ENCODE data around the gene CLNK. TPM values are rescaled to one million over a fixed set of nuclear protein-coding genes. Genes with fewer than 3 reads are reported as not detected.

The CLNK gene
- total RNA-seq, 2 experiments from 2014 or later: 2.0 TPM; not detected in 1

DNA sequence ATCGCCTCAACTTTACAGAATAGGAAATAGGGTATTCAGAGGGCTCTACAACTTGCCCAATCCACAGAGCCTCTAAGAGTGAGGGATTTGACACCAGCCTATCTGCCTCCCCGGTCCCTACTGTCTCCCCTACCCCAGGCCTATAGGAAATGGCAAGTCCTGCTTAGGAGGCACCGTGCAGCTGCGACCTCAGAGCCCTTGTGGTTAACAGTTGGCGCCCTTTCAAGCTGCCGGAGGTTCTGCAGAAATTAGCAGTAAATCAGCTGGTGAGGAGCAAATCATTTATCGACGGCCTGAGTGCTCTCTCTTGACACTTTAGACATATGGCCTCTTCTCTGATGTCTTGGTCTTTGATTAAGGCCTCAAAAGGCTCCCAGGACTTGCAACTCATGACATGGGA is 96.9 kb downstream of the CLNK start:
- no peak for TF ChIP-seq EZH2phosphoT487 (IDR thresholded peaks at IDR 0.05; ENCODE audit: borderline replicate concordance, low read depth, low read length)
- TF ChIP-seq, protein P1, sequence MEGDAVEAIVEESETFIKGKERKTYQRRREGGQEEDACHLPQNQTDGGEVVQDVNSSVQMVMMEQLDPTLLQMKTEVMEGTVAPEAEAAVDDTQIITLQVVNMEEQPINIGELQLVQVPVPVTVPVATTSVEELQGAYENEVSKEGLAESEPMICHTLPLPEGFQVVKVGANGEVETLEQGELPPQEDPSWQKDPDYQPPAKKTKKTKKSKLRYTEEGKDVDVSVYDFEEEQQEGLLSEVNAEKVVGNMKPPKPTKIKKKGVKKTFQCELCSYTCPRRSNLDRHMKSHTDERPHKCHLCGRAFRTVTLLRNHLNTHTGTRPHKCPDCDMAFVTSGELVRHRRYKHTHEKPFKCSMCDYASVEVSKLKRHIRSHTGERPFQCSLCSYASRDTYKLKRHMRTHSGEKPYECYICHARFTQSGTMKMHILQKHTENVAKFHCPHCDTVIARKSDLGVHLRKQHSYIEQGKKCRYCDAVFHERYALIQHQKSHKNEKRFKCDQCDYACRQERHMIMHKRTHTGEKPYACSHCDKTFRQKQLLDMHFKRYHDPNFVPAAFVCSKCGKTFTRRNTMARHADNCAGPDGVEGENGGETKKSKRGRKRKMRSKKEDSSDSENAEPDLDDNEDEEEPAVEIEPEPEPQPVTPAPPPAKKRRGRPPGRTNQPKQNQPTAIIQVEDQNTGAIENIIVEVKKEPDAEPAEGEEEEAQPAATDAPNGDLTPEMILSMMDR (conservative IDR thresholded peaks at IDR 0.05; ENCODE audit: low read length): no peak
- Histone ChIP-seq H3K36me3 (ENCODE audit: insufficient read depth, low read length) (no peaks in the 10 kb centered on the region), H3K4me2 (ENCODE audit: low read length) (no peak overlapping the region), H4K20me1 (ENCODE audit: insufficient read depth, low read length) (no peaks in the 10 kb centered on the region), H3K9me3 (ENCODE audit: low read length) (no peaks in the 10 kb centered on the region), H3K4me3 (ENCODE audit: low read depth, low read length, poor library complexity, severe bottlenecking) (no peak overlapping the region), H3K4me1 (ENCODE audit: insufficient read depth, low read length, poor library complexity, severe bottlenecking) (no peaks in the 10 kb centered on the region), H3K79me2 (ENCODE audit: insufficient read depth, low read depth, low read length) (no peaks in the 10 kb centered on the region), H3K27ac (ENCODE audit: low read depth, low read length, poor library complexity, severe bottlenecking) (no peak overlapping the region), H3K9me2 (ENCODE audit: insufficient read depth, low read length) (no peaks in the 10 kb centered on the region), H2AFZ (ENCODE audit: low read length) (no peak overlapping the region)
- no TSS peak for BruUV-seq (replicated peaks)
- ChIA-PET POLR2A (no interaction called here), CTCF (ENCODE audit: unreplicated experiment) (no interaction called here)
- DNase-seq (ENCODE audit: low spot score): no peak
- intact Hi-C loops (cut with micrococcal nuclease; ENCODE audit: unreplicated experiment): loop anchor here (10.0 kb wide), 2 partner anchors 307 to 837 kb away; partner anchors contain the start of gene HS3ST1

DNA sequence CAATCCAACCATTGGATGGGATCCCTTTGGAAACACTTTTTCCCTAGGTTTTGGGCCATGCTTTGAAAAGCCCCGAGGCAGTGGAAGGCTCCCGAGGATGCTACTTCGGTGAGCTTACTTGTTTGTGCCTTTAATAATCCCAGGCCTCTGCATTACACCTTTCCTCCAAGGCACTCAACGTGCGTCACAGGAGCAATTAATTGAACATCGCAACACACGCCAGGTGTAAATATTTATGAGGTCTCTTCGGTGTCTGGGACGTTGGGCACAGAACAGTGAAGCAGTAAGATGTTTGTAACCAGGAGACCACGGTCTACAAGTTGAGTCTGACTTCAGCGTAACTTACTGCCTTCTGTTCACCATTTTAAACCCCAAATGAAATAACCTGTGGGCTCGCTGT is 97.3 kb downstream of the CLNK start:
- CTCF ChIA-PET (ENCODE audit: unreplicated experiment): no interaction called here
- H4K20me1 ChIP-seq (ENCODE audit: insufficient read depth, low read length): no peaks in the 10 kb centered on the region
- H3K4me3 ChIP-seq (ENCODE audit: low read depth, low read length, poor library complexity, severe bottlenecking): no peak overlapping the region
- no peak overlapping the region for H3K27ac ChIP-seq (ENCODE audit: low read depth, low read length, poor library complexity, severe bottlenecking)
- no peaks in the 10 kb centered on the region for H3K9me2 ChIP-seq (ENCODE audit: insufficient read depth, low read length)
- TF ChIP-seq, protein P1 (conservative IDR thresholded peaks at IDR 0.05; ENCODE audit: low read length): no peak
- TF ChIP-seq EZH2phosphoT487 (IDR thresholded peaks at IDR 0.05; ENCODE audit: borderline replicate concordance, low read depth, low read length): no peak
- no peaks in the 10 kb centered on the region for H3K79me2 ChIP-seq (ENCODE audit: insufficient read depth, low read depth, low read length)
- H2AFZ ChIP-seq (ENCODE audit: low read length): no peak overlapping the region
- no peaks in the 10 kb centered on the region for H3K36me3 ChIP-seq (ENCODE audit: insufficient read depth, low read length)
- intact Hi-C loops (cut with micrococcal nuclease; ENCODE audit: unreplicated experiment): loop anchor here (10.0 kb wide), 2 partner anchors 308 to 838 kb away; partner anchors contain the start of gene HS3ST1
- H3K4me2 ChIP-seq (ENCODE audit: low read length): no peak overlapping the region
- POLR2A ChIA-PET: no interaction called here
- DNase-seq (ENCODE audit: low spot score): no peak
- no TSS peak for BruUV-seq (replicated peaks)
- no peaks in the 10 kb centered on the region for H3K4me1 ChIP-seq (ENCODE audit: insufficient read depth, low read length, poor library complexity, severe bottlenecking)
- no peaks in the 10 kb centered on the region for H3K9me3 ChIP-seq (ENCODE audit: low read length)

DNA sequence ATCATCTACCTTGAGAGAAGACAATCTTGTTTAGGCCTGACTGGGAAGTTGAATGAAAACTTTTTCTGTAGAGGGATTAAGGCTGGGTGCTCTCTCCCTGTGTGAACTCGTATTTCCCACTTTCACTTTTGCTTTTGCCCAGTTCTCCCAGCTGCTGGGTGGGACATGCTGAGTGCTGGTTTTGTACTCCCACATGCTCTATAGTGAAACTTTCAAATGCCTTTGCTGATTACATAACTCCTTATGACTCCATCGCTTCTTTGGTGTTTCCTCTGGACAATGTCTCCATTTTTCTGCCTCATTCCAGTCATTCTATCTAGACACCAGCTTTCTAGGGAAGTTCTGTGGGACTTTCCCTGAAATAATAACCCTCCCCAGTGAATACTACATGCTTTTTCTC is 100.5 kb downstream of the CLNK start:
- no peaks in the 10 kb centered on the region for H3K79me2 ChIP-seq (ENCODE audit: insufficient read depth, low read depth, low read length)
- H3K27ac ChIP-seq (ENCODE audit: low read depth, low read length, poor library complexity, severe bottlenecking): no peak overlapping the region
- H3K4me2 ChIP-seq (ENCODE audit: low read length): no peak overlapping the region
- H2AFZ ChIP-seq (ENCODE audit: low read length): no peak overlapping the region
- no peaks in the 10 kb centered on the region for H3K9me3 ChIP-seq (ENCODE audit: low read length)
- DNase-seq (ENCODE audit: low spot score): no peak
- intact Hi-C loops (cut with micrococcal nuclease; ENCODE audit: unreplicated experiment): loop anchor here (10.0 kb wide), 2 partner anchors 311 to 841 kb away; partner anchors contain the start of gene HS3ST1
- H3K36me3 ChIP-seq (ENCODE audit: insufficient read depth, low read length): no peaks in the 10 kb centered on the region
- no peaks in the 10 kb centered on the region for H3K9me2 ChIP-seq (ENCODE audit: insufficient read depth, low read length)
- peaks cover 4% of the 10 kb centered on the region for H3K4me1 ChIP-seq (ENCODE audit: insufficient read depth, low read length, poor library complexity, severe bottlenecking)
- ChIA-PET POLR2A (no interaction called here), CTCF (ENCODE audit: unreplicated experiment) (no interaction called here)
- H3K4me3 ChIP-seq (ENCODE audit: low read depth, low read length, poor library complexity, severe bottlenecking): no peak overlapping the region
- BruUV-seq (replicated peaks): no TSS peak
- TF ChIP-seq, protein P1 (conservative IDR thresholded peaks at IDR 0.05; ENCODE audit: low read length): no peak
- TF ChIP-seq EZH2phosphoT487 (IDR thresholded peaks at IDR 0.05; ENCODE audit: borderline replicate concordance, low read depth, low read length): no peak
- no peaks in the 10 kb centered on the region for H4K20me1 ChIP-seq (ENCODE audit: insufficient read depth, low read length)

Data from OCI-LY7 (cell line).